Measurements from ENCODE around the gene GGCT.

DNA sequence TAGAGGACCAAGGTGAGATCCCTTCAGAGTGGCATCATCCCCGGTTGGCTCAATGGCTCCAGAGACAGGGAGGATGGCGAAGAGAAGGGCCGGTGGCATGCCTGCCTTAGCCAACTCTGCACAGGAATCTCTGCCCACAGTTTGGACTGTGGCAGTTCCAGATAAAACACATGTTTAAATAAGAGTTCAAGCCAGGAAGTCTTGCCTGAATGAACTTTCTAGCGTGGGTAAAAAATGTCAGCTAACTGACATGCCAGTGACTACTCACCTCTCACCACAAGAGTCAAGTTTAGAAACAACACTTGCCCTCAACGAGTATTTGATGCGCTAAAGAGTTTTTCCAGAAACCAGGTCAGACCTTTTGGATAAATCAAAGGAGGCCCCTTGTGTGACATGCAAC lies 29.0 kb downstream of the GGCT start:
- TF ChIP-seq, protein P1, sequence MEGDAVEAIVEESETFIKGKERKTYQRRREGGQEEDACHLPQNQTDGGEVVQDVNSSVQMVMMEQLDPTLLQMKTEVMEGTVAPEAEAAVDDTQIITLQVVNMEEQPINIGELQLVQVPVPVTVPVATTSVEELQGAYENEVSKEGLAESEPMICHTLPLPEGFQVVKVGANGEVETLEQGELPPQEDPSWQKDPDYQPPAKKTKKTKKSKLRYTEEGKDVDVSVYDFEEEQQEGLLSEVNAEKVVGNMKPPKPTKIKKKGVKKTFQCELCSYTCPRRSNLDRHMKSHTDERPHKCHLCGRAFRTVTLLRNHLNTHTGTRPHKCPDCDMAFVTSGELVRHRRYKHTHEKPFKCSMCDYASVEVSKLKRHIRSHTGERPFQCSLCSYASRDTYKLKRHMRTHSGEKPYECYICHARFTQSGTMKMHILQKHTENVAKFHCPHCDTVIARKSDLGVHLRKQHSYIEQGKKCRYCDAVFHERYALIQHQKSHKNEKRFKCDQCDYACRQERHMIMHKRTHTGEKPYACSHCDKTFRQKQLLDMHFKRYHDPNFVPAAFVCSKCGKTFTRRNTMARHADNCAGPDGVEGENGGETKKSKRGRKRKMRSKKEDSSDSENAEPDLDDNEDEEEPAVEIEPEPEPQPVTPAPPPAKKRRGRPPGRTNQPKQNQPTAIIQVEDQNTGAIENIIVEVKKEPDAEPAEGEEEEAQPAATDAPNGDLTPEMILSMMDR (conservative IDR thresholded peaks at IDR 0.05; ENCODE audit: low read depth, low read length) = no peak
- TF ChIP-seq EZH2 (IDR thresholded peaks at IDR 0.05; ENCODE audit: low read length, unreplicated experiment) = no peak
- no peak for TF ChIP-seq EZH2phosphoT487 (IDR thresholded peaks at IDR 0.05; ENCODE audit: borderline replicate concordance, low read length)
